ENCODE measurements around the gene ARID5B.
A peak's percentile ranks its signal among the peaks of the same experiment; 100 is the strongest.

Gene ARID5B

DNA sequence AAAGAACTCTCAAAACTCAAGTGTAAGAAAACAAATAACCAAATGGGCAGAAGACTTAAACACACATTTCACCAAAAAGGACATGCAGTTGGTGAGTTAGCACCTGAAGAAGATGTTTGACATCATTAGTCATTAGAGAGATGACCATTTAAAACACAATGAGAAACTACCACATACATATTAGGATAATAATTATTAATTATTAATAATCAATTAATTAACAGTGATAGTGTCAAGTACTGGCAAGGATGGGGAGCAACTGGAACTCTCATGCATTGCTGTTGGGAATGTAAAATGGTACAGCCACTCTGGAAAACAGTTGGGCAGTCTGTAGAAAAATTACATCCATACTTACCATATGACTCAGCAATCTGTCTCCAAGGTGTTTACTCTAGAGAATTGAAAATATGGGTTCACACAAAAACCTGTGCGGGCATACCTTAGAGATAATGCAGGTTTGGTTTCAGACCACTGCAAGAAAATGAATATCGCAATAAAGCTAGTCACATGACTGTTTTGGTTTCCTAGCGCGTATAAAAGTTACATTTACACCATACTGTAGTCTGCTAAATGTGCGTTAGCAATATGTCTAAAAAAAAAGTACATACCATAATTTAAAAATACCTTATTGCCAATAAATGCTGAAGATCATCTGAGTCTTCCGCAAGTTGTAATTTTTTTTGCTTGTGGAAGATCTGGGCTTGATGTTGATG, 30.3 kb downstream of the ARID5B start:
- Histone ChIP-seq H3K9me2 (replicated peaks; ENCODE audit: insufficient read depth, low read length) (no peaks in the 10 kb centered on the region), H3K27me3 (replicated peaks; ENCODE audit: insufficient read depth, low read length) (no peaks in the 10 kb centered on the region), H3F3A (ENCODE audit: insufficient read depth, low read length) (peaks cover 28% of the 10 kb centered on the region), H3K9me3 (replicated peaks; ENCODE audit: insufficient read depth, low read length) (no peaks in the 10 kb centered on the region), H4K20me1 (ENCODE audit: insufficient read depth, low read length) (no peaks in the 10 kb centered on the region), H3K36me3 (replicated peaks; ENCODE audit: insufficient read depth, low read length) (peaks cover 13% of the 10 kb centered on the region; the same call in 1 of the 2 replicates), H3K4me2 (ENCODE audit: low read depth, low read length) (no peak overlapping the region), H3K9ac (ENCODE audit: low read length) (no peak overlapping the region), H3K79me2 (ENCODE audit: low read length) (peaks cover 88% of the 10 kb centered on the region), H2AFZ (ENCODE audit: low read length) (no peak overlapping the region), H3K4me1 (ENCODE audit: low read length) (peaks cover 47% of the 10 kb centered on the region), H3K27ac (ENCODE audit: low read length) (no peak overlapping the region), H3K4me3 (ENCODE audit: low read length) (no peak overlapping the region)
- no peak for DNase-seq
- TF ChIP-seq, protein P1, sequence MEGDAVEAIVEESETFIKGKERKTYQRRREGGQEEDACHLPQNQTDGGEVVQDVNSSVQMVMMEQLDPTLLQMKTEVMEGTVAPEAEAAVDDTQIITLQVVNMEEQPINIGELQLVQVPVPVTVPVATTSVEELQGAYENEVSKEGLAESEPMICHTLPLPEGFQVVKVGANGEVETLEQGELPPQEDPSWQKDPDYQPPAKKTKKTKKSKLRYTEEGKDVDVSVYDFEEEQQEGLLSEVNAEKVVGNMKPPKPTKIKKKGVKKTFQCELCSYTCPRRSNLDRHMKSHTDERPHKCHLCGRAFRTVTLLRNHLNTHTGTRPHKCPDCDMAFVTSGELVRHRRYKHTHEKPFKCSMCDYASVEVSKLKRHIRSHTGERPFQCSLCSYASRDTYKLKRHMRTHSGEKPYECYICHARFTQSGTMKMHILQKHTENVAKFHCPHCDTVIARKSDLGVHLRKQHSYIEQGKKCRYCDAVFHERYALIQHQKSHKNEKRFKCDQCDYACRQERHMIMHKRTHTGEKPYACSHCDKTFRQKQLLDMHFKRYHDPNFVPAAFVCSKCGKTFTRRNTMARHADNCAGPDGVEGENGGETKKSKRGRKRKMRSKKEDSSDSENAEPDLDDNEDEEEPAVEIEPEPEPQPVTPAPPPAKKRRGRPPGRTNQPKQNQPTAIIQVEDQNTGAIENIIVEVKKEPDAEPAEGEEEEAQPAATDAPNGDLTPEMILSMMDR (IDR thresholded peaks at IDR 0.05; ENCODE audit: low read length): no peak
- TF ChIP-seq EZH2 (optimal IDR thresholded peaks at IDR 0.05; ENCODE audit: low read depth, low read length) (no peak), EZH2phosphoT487 (IDR thresholded peaks at IDR 0.05; ENCODE audit: low read length) (no peak)

DNA sequence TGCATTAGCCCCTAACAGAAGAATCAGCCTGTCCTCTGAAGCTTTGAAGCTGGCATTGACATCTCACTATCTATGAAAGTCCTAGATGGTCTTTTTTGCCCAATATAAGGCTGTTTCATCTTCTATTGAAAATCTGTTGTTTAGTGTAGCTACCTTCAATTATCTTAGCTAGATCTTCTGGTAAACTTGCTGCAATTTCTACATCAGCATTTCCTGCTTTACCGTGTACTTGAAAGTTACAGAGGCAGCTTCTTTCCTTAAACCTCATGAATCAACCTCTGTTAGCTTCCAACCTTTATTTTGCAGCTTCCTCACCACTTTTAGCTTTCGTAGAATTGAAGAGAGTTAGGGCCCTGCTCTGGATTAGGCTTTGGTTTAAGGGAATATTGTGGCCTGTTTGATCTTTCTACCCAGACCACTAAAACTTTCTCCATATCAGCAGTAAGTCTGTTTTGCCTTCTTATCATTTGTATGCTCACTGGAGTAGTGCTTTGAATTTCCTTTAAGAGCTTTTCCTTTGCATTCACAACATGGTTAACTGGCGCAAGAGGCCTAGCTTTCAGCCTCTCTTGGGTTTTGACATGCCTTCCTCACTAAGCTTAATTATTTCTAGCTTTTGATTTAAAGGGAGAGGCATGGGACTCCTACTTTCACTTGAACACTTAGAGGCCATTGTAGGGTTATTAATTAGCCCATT, 32.5 kb downstream of the ARID5B start:
- DNase-seq: peak; percentile 42
- peak overlapping the region; percentile 53; the same call in 1 of the 2 replicates for H3K27ac ChIP-seq (ENCODE audit: low read length)
- H3K9ac ChIP-seq (ENCODE audit: low read length): no peak overlapping the region
- peaks cover 69% of the 10 kb centered on the region for H3K4me1 ChIP-seq (ENCODE audit: low read length)
- H3K36me3 ChIP-seq (replicated peaks; ENCODE audit: insufficient read depth, low read length): peaks cover 13% of the 10 kb centered on the region; the same call in 1 of the 2 replicates
- no peaks in the 10 kb centered on the region for H3K9me2 ChIP-seq (replicated peaks; ENCODE audit: insufficient read depth, low read length)
- H3K27me3 ChIP-seq (replicated peaks; ENCODE audit: insufficient read depth, low read length): no peaks in the 10 kb centered on the region
- no peaks in the 10 kb centered on the region for H3K9me3 ChIP-seq (replicated peaks; ENCODE audit: insufficient read depth, low read length)
- H3F3A ChIP-seq (ENCODE audit: insufficient read depth, low read length): peaks cover 47% of the 10 kb centered on the region
- TF ChIP-seq EZH2 (optimal IDR thresholded peaks at IDR 0.05; ENCODE audit: low read depth, low read length): no peak
- no peak for TF ChIP-seq EZH2phosphoT487 (IDR thresholded peaks at IDR 0.05; ENCODE audit: low read length)
- TF ChIP-seq, protein P1 (IDR thresholded peaks at IDR 0.05; ENCODE audit: low read length): no peak
- no peak overlapping the region for H2AFZ ChIP-seq (ENCODE audit: low read length)
- H3K79me2 ChIP-seq (ENCODE audit: low read length): peaks cover 77% of the 10 kb centered on the region
- H3K4me3 ChIP-seq (ENCODE audit: low read length): no peak overlapping the region
- H3K4me2 ChIP-seq (ENCODE audit: low read depth, low read length): peak overlapping the region; percentile 1; the same call in 1 of the 2 replicates
- H4K20me1 ChIP-seq (ENCODE audit: insufficient read depth, low read length): no peaks in the 10 kb centered on the region

DNA sequence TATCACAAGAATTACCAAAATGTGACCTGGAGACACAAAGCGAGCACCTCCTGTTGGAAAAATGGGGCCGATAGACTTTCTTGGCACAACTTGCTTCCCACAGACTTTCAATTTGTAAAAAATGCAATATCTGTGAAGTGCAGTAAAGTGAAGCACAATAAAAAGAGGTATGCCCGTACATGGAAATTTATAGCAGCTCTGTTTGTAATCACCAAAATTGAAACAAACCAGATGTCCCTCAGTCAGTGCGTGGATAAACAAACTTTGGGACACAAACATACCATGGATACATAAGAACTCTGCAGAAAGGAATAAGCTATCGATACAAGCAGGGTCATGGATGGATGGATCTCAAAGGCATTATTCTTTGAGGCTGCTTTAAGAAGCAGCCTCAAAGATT, 33.6 kb downstream of the ARID5B start:
- H3K9ac ChIP-seq (ENCODE audit: low read length): no peak overlapping the region
- no peak overlapping the region for H3K4me2 ChIP-seq (ENCODE audit: low read depth, low read length)
- H3K4me1 ChIP-seq (ENCODE audit: low read length): peaks cover 80% of the 10 kb centered on the region
- TF ChIP-seq EZH2phosphoT487 (IDR thresholded peaks at IDR 0.05; ENCODE audit: low read length): no peak
- TF ChIP-seq, protein P1 (IDR thresholded peaks at IDR 0.05; ENCODE audit: low read length): no peak
- TF ChIP-seq EZH2 (optimal IDR thresholded peaks at IDR 0.05; ENCODE audit: low read depth, low read length): no peak
- H3K27me3 ChIP-seq (replicated peaks; ENCODE audit: insufficient read depth, low read length): no peaks in the 10 kb centered on the region
- no peak overlapping the region for H2AFZ ChIP-seq (ENCODE audit: low read length)
- no peaks in the 10 kb centered on the region for H3K9me3 ChIP-seq (replicated peaks; ENCODE audit: insufficient read depth, low read length)
- H3K27ac ChIP-seq (ENCODE audit: low read length): no peak overlapping the region
- peaks cover 77% of the 10 kb centered on the region for H3K79me2 ChIP-seq (ENCODE audit: low read length)
- peaks cover 47% of the 10 kb centered on the region for H3F3A ChIP-seq (ENCODE audit: insufficient read depth, low read length)
- peaks cover 13% of the 10 kb centered on the region; the same call in 1 of the 2 replicates for H3K36me3 ChIP-seq (replicated peaks; ENCODE audit: insufficient read depth, low read length)
- DNase-seq: no peak
- H3K9me2 ChIP-seq (replicated peaks; ENCODE audit: insufficient read depth, low read length): no peaks in the 10 kb centered on the region
- no peak overlapping the region for H3K4me3 ChIP-seq (ENCODE audit: low read length)
- no peaks in the 10 kb centered on the region for H4K20me1 ChIP-seq (ENCODE audit: insufficient read depth, low read length)
